PFSK-1 (cell line): ENCODE data around the gene POLD1.

ENCODE experiments used
- FOXP2 ChIP-seq: optimal IDR thresholded peaks from 2 replicates; pipeline ENCODE3; 2011; ENCODE audit warnings: borderline replicate concordance, control low read depth, inconsistent platforms; ENCODE audit not compliant: insufficient read depth; ENCODE audit errors: extremely low read length, extremely low read depth
- POLR2AphosphoS5 ChIP-seq: IDR thresholded peaks from 2 replicates; pipeline ENCODE4 v1.6.1; 2012; ENCODE audit warnings: low read depth, mild to moderate bottlenecking, control low read depth, low read length, moderate library complexity
- SIN3A ChIP-seq: IDR thresholded peaks from 2 replicates; pipeline ENCODE4 v1.6.1; 2012; ENCODE audit warnings: mild to moderate bottlenecking, low read length, moderate library complexity, borderline replicate concordance; ENCODE audit not compliant: insufficient read depth
- TAF1 ChIP-seq: IDR thresholded peaks from 2 replicates; pipeline ENCODE4 v1.6.1; 2012; ENCODE audit warnings: low read length, control low read depth, borderline replicate concordance; ENCODE audit not compliant: insufficient read depth
- TF ChIP-seq, protein P1 (sequence below), 2 experiments: IDR thresholded peaks; 2 replicates each; pipeline versions ENCODE4 v1.6.1 to v1.8.0; 2011 to 2012; ENCODE audit warnings: low read depth in 2 of 2, low read length in 2 of 2, control low read depth in 1 of 2, inconsistent platforms in 1 of 2, mild to moderate bottlenecking in 1 of 2, moderate library complexity in 1 of 2; ENCODE audit not compliant: insufficient read depth in 1 of 2

The POLD1 gene

GRCh38 chr19:50377051-50377461, 7.1 kb upstream of the POLD1 start:
- no peak for TF ChIP-seq TAF1
- TF ChIP-seq, protein P1, sequence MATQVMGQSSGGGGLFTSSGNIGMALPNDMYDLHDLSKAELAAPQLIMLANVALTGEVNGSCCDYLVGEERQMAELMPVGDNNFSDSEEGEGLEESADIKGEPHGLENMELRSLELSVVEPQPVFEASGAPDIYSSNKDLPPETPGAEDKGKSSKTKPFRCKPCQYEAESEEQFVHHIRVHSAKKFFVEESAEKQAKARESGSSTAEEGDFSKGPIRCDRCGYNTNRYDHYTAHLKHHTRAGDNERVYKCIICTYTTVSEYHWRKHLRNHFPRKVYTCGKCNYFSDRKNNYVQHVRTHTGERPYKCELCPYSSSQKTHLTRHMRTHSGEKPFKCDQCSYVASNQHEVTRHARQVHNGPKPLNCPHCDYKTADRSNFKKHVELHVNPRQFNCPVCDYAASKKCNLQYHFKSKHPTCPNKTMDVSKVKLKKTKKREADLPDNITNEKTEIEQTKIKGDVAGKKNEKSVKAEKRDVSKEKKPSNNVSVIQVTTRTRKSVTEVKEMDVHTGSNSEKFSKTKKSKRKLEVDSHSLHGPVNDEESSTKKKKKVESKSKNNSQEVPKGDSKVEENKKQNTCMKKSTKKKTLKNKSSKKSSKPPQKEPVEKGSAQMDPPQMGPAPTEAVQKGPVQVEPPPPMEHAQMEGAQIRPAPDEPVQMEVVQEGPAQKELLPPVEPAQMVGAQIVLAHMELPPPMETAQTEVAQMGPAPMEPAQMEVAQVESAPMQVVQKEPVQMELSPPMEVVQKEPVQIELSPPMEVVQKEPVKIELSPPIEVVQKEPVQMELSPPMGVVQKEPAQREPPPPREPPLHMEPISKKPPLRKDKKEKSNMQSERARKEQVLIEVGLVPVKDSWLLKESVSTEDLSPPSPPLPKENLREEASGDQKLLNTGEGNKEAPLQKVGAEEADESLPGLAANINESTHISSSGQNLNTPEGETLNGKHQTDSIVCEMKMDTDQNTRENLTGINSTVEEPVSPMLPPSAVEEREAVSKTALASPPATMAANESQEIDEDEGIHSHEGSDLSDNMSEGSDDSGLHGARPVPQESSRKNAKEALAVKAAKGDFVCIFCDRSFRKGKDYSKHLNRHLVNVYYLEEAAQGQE (IDR thresholded peaks at IDR 0.05; ENCODE audit: insufficient read depth in 1 of 2, low read depth in 2 of 2, low read length in 2 of 2) = no peak
- TF ChIP-seq POLR2AphosphoS5 = no peak
- TF ChIP-seq SIN3A = no peak
- no peak for TF ChIP-seq FOXP2

DNA sequence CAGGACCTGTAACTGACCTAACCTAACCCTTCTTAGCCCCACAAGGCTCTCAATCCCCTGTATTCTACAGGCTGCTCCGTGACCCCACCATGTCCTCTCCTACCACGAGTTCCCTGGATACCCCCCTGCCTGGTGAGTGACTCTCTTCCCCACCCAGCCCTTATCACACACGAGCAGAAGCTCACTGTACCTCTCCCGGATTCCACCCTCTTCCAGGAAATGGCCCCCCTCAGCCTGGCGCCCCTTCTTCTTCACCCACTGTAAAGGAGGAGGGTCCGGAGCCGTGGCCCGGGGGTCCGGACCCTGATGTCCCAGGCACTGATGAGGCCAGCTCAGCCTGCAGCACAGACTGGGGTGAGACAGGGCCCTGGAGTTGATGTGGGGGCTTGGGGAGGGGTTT, 6.6 kb upstream of the POLD1 start:
- TF ChIP-seq, protein P1 (IDR thresholded peaks at IDR 0.05; ENCODE audit: insufficient read depth in 1 of 2, low read depth in 2 of 2, low read length in 2 of 2) = no peak
- TF ChIP-seq SIN3A = no peak
- no peak for TF ChIP-seq POLR2AphosphoS5
- TF ChIP-seq TAF1 = no peak
- no peak for TF ChIP-seq FOXP2

GRCh38 chr19:50378169-50378862, 5.8 kb upstream of the POLD1 start:
- TF ChIP-seq SIN3A (no peak), POLR2AphosphoS5 (no peak), FOXP2 (no peak), TAF1 (no peak)
- TF ChIP-seq, protein P1 (IDR thresholded peaks at IDR 0.05; ENCODE audit: insufficient read depth in 1 of 2, low read depth in 2 of 2, low read length in 2 of 2) = no peak

DNA sequence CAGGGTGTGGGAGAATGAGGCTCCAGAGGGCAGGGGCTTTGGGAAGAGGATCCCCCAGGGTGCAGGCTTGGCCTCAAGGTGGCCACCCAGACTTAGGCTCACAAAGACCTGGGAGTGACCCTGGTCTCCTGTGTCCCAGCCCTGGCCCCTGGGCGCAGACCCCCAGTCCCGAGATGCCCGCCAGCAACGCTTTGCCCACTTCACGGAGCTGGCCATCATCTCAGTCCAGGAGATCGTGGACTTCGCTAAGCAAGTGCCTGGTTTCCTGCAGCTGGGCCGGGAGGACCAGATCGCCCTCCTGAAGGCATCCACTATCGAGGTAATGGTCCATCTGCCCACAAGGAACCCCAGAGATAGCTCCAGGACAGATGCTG, 5.3 kb upstream of the POLD1 start:
- TF ChIP-seq, protein P1 (IDR thresholded peaks at IDR 0.05; ENCODE audit: insufficient read depth in 1 of 2, low read depth in 2 of 2, low read length in 2 of 2) = no peak
- TF ChIP-seq TAF1 = no peak
- no peak for TF ChIP-seq FOXP2
- no peak for TF ChIP-seq POLR2AphosphoS5
- TF ChIP-seq SIN3A = no peak
